ENCODE measurements around the gene CBR3. TPM values are rescaled to one million over a fixed set of nuclear protein-coding genes. Genes with fewer than 3 reads are reported as not detected.

The CBR3 gene
- total and polyA plus RNA-seq, 2 experiments from 2014 or later: 4.6 to 8.7 TPM

DNA sequence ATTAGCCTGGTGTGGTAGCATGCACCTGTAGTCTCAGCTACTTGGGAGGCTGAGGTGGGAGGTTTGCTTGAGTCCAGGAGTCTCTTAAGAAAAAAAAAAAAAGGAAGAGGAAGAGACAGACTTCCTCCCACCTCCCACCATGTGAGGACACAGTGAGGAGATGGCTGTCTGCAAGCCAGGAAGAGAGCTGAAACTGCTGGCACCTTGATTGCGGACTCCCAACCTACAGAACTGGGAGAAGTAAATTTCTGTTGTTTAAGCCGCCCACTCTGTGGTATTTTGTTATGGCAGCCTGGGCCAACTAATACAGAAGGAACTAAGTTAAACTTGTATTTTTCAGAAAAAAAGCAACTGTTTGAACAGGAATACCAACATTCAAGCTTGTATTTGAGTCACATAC lies 43.5 kb downstream of the CBR3 start (continued):
- TF ChIP-seq, protein P1, sequence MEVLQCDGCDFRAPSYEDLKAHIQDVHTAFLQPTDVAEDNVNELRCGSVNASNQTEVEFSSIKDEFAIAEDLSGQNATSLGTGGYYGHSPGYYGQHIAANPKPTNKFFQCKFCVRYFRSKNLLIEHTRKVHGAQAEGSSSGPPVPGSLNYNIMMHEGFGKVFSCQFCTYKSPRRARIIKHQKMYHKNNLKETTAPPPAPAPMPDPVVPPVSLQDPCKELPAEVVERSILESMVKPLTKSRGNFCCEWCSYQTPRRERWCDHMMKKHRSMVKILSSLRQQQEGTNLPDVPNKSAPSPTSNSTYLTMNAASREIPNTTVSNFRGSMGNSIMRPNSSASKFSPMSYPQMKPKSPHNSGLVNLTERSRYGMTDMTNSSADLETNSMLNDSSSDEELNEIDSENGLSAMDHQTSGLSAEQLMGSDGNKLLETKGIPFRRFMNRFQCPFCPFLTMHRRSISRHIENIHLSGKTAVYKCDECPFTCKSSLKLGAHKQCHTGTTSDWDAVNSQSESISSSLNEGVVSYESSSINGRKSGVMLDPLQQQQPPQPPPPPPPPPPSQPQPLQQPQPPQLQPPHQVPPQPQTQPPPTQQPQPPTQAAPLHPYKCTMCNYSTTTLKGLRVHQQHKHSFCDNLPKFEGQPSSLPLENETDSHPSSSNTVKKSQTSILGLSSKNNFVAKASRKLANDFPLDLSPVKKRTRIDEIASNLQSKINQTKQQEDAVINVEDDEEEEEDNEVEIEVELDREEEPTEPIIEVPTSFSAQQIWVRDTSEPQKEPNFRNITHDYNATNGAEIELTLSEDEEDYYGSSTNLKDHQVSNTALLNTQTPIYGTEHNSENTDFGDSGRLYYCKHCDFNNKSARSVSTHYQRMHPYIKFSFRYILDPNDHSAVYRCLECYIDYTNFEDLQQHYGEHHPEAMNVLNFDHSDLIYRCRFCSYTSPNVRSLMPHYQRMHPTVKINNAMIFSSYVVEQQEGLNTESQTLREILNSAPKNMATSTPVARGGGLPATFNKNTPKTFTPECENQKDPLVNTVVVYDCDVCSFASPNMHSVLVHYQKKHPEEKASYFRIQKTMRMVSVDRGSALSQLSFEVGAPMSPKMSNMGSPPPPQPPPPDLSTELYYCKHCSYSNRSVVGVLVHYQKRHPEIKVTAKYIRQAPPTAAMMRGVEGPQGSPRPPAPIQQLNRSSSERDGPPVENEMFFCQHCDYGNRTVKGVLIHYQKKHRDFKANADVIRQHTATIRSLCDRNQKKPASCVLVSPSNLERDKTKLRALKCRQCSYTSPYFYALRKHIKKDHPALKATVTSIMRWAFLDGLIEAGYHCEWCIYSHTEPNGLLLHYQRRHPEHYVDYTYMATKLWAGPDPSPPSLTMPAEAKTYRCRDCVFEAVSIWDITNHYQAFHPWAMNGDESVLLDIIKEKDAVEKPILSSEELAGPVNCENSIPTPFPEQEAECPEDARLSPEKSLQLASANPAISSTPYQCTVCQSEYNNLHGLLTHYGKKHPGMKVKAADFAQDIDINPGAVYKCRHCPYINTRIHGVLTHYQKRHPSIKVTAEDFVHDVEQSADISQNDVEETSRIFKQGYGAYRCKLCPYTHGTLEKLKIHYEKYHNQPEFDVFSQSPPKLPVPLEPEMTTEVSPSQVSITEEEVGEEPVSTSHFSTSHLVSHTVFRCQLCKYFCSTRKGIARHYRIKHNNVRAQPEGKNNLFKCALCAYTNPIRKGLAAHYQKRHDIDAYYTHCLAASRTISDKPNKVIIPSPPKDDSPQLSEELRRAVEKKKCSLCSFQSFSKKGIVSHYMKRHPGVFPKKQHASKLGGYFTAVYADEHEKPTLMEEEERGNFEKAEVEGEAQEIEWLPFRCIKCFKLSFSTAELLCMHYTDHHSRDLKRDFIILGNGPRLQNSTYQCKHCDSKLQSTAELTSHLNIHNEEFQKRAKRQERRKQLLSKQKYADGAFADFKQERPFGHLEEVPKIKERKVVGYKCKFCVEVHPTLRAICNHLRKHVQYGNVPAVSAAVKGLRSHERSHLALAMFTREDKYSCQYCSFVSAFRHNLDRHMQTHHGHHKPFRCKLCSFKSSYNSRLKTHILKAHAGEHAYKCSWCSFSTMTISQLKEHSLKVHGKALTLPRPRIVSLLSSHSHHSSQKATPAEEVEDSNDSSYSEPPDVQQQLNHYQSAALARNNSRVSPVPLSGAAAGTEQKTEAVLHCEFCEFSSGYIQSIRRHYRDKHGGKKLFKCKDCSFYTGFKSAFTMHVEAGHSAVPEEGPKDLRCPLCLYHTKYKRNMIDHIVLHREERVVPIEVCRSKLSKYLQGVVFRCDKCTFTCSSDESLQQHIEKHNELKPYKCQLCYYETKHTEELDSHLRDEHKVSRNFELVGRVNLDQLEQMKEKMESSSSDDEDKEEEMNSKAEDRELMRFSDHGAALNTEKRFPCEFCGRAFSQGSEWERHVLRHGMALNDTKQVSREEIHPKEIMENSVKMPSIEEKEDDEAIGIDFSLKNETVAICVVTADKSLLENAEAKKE (CRISPR knock-in tag; IDR thresholded peaks at IDR 0.05): no peak

DNA sequence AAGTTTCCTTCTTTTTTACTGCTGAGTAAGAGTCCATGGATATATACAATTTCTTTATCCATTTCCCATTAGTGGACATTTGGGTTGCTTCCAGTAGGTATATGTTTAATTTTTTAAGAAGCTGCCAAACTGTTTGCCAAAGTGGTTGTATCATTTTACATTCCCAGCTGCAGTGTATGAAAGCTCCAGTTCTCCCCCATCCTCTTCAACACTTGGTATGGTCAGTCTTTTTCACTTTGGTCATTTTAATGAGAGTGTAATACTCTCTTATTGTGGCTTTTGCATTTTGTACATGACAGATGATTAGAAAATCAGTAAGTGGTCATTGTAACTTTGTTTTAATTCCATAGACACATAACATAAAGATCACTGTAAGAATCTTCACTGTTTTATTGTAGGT lies 44.3 kb downstream of the CBR3 start:
- H3K4me2 ChIP-seq: no peak overlapping the region
- H3K27ac ChIP-seq (ENCODE audit: low read depth): no peak overlapping the region
- H3K79me2 ChIP-seq (replicated peaks; ENCODE audit: insufficient read depth): no peaks in the 10 kb centered on the region
- Mint-ChIP-seq H3K27ac (no peak overlapping the region), H3K4me1 (no peaks in the 10 kb centered on the region), H3K36me3 (ENCODE audit: low read depth) (no peaks in the 10 kb centered on the region), H3K27me3 (ENCODE audit: insufficient read depth, low read depth, poor library complexity) (peaks cover 7% of the 10 kb centered on the region), H3K4me3 (no peak overlapping the region), H3K9me3 (no peaks in the 10 kb centered on the region)
- no peaks in the 10 kb centered on the region for H3K4me1 ChIP-seq (ENCODE audit: insufficient read depth)
- ATAC-seq (no peak), DNase-seq (ENCODE audit: low spot score) (no peak)
- no peaks in the 10 kb centered on the region for H3K27me3 ChIP-seq (ENCODE audit: insufficient read depth)
- no peaks in the 10 kb centered on the region for H3K9me2 ChIP-seq (ENCODE audit: insufficient read depth)
- no peak overlapping the region for H3K4me3 ChIP-seq
- no peaks in the 10 kb centered on the region for H4K20me1 ChIP-seq (replicated peaks; ENCODE audit: insufficient read depth)
- H3F3A ChIP-seq (replicated peaks; ENCODE audit: low read depth): no peaks in the 10 kb centered on the region
- no peaks in the 10 kb centered on the region for H3K36me3 ChIP-seq (ENCODE audit: insufficient read depth)
- no peak overlapping the region for H2AFZ ChIP-seq
- TF ChIP-seq, protein P1 (CRISPR knock-in tag; IDR thresholded peaks at IDR 0.05): no peak
- no peak for TF ChIP-seq JUNB (IDR thresholded peaks at IDR 0.05; ENCODE audit: unreplicated experiment)
- TF ChIP-seq ZNF114 (CRISPR knock-in tag; IDR thresholded peaks at IDR 0.05): no peak
- TF ChIP-seq, protein P2, sequence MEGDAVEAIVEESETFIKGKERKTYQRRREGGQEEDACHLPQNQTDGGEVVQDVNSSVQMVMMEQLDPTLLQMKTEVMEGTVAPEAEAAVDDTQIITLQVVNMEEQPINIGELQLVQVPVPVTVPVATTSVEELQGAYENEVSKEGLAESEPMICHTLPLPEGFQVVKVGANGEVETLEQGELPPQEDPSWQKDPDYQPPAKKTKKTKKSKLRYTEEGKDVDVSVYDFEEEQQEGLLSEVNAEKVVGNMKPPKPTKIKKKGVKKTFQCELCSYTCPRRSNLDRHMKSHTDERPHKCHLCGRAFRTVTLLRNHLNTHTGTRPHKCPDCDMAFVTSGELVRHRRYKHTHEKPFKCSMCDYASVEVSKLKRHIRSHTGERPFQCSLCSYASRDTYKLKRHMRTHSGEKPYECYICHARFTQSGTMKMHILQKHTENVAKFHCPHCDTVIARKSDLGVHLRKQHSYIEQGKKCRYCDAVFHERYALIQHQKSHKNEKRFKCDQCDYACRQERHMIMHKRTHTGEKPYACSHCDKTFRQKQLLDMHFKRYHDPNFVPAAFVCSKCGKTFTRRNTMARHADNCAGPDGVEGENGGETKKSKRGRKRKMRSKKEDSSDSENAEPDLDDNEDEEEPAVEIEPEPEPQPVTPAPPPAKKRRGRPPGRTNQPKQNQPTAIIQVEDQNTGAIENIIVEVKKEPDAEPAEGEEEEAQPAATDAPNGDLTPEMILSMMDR (conservative IDR thresholded peaks at IDR 0.05; ENCODE audit: low read depth in 2 of 2): no peak
- no peak for TF ChIP-seq POLR2AphosphoS5 (IDR thresholded peaks at IDR 0.05; ENCODE audit: low read depth)
- no peak for TF ChIP-seq NANOG (IDR thresholded peaks at IDR 0.05; ENCODE audit: borderline replicate concordance)

Measured in GM23338 (cell line).